H1 (cell line): Measurements from ENCODE around the gene RRM1. TPM values are rescaled to one million over a fixed set of nuclear protein-coding genes. Genes with fewer than 3 reads are reported as not detected.

Experiments
- CTCF ChIA-PET: fragments of 300-600 bp; sonication (Branson Sonifier 250); formaldehyde crosslinking; loops from one replicate; lab custom pipeline; 2021; ENCODE audit not compliant: partially characterized antibody; lab: Charles Lee
- POLR2A ChIA-PET: fragments of 300-600 bp; sonication (Branson Sonifier 250); formaldehyde crosslinking; loops from one replicate; lab custom pipeline; 2021; ENCODE audit warnings: inconsistent platforms; ENCODE audit not compliant: partially characterized antibody; lab: Charles Lee
- DNase-seq, 2 experiments: peaks; one replicate each; pipeline versions ENCODE4 v3.0.0 to v3.0.0-alpha.2; 2010 to 2022; ENCODE audit warnings: low spot score in 2 of 2, low read depth in 1 of 2, mixed read lengths in 1 of 2
- FAIRE-seq: peaks from 2 replicates; lab custom pipeline; 2011; peaks lifted over from hg19 to GRCh38; lab: Jason Lieb, UNC
- H2AFZ ChIP-seq: 2 replicates; pipeline ENCODE4 v1.8.1; 2012; ENCODE audit warnings: low read length, inconsistent platforms
- H2AK5ac ChIP-seq: 2 replicates; pipeline ENCODE4 v1.6.1; 2013; ENCODE audit warnings: low read depth, low read length
- H2BK120ac ChIP-seq: replicated peaks from 2 replicates; pipeline ENCODE3; 2013; ENCODE audit warnings: low read depth, low read length, inconsistent platforms
- H2BK12ac ChIP-seq: 2 replicates; pipeline ENCODE4 v1.6.1; 2013; ENCODE audit warnings: low read depth, low read length
- H2BK15ac ChIP-seq: 2 replicates; pipeline ENCODE4 v1.6.1; 2013; ENCODE audit warnings: low read length
- H2BK20ac ChIP-seq: 2 replicates; pipeline ENCODE4 v1.6.1; 2013; ENCODE audit warnings: low read length
- H2BK5ac ChIP-seq: 2 replicates; pipeline ENCODE4 v1.6.1; 2013; ENCODE audit warnings: low read depth, low read length
- H3K14ac ChIP-seq: 2 replicates; pipeline ENCODE4 v1.6.1; 2013; ENCODE audit warnings: inconsistent platforms; ENCODE audit not compliant: insufficient read length
- H3K18ac ChIP-seq: 2 replicates; pipeline ENCODE4 v1.6.1; 2013; ENCODE audit warnings: low read length; ENCODE audit errors: extremely low read depth
- H3K23ac ChIP-seq: 2 replicates; pipeline ENCODE4 v1.6.1; 2013; ENCODE audit warnings: inconsistent platforms; ENCODE audit not compliant: insufficient read length
- H3K23me2 ChIP-seq: 2 replicates; pipeline ENCODE4 v1.6.1; 2013; ENCODE audit warnings: low read depth, low read length
- H3K27ac ChIP-seq: 2 replicates; pipeline ENCODE4 v1.6.1; 2011; ENCODE audit warnings: low read depth, low read length, inconsistent platforms
- H3K27me3 ChIP-seq, 4 experiments: replicated peaks in 1 of 4; 1 replicate in 1 of 4; 2 replicates in 3 of 4; pipeline versions ENCODE4 v1.6.1 to v1.8.1; 2011 to 2013; ENCODE audit warnings: low read length in 3 of 4, mild to moderate bottlenecking in 3 of 4, inconsistent platforms in 2 of 4, mixed read lengths in 2 of 4, moderate library complexity in 1 of 4; ENCODE audit not compliant: control insufficient read depth in 3 of 4, insufficient read depth in 3 of 4; ENCODE audit errors: extremely low read depth in 1 of 4
- H3K36me3 ChIP-seq, 4 experiments: 2 replicates each; pipeline versions ENCODE4 v1.6.1 to v1.8.1; 2011 to 2013; ENCODE audit warnings: mild to moderate bottlenecking in 4 of 4, low read length in 3 of 4, moderate library complexity in 2 of 4, control low read depth in 1 of 4, inconsistent platforms in 1 of 4; ENCODE audit not compliant: insufficient read depth in 4 of 4, control insufficient read depth in 2 of 4
- H3K4ac ChIP-seq: replicated peaks from 2 replicates; pipeline ENCODE3; 2013; ENCODE audit warnings: low read length, low read depth, mixed read lengths, inconsistent platforms; ENCODE audit not compliant: insufficient read length
- H3K4me1 ChIP-seq, 4 experiments: replicated peaks in 1 of 4; 1 replicate in 1 of 4; 2 replicates in 3 of 4; pipeline versions ENCODE4 v1.6.1 to v1.8.1; 2011 to 2013; ENCODE audit warnings: low read length in 3 of 4, inconsistent platforms in 2 of 4, mixed read lengths in 1 of 4; ENCODE audit not compliant: insufficient read depth in 4 of 4, control insufficient read depth in 3 of 4
- H3K4me2 ChIP-seq, 2 experiments: 2 replicates each; pipeline versions ENCODE4 v1.6.1 to v1.8.1; 2011 to 2013; ENCODE audit warnings: low read depth in 2 of 2, low read length in 2 of 2, control low read depth in 1 of 2, inconsistent platforms in 1 of 2, mild to moderate bottlenecking in 1 of 2; ENCODE audit not compliant: insufficient read depth in 1 of 2
- H3K4me3 ChIP-seq, 4 experiments: fragments of 200-600, 300-600 bp in 1 of 4; sonication (generic), shearing (Covaris generic), sonication (Bioruptor Twin) in 1 of 4; 2 replicates each; pipeline versions ENCODE4 v1.5.1 to v1.8.1; 2011 to 2016; ENCODE audit warnings: low read length in 4 of 4, low read depth in 3 of 4, control low read depth in 2 of 4, inconsistent platforms in 2 of 4, mild to moderate bottlenecking in 2 of 4, mixed read lengths in 1 of 4, moderate library complexity in 1 of 4; ENCODE audit not compliant: insufficient read depth in 2 of 4; ENCODE audit errors: extremely low read depth in 1 of 4
- H3K56ac ChIP-seq: replicated peaks from 2 replicates; pipeline ENCODE3; 2013; ENCODE audit warnings: low read depth, mild to moderate bottlenecking, mixed read lengths, low read length, inconsistent platforms; ENCODE audit not compliant: insufficient read length
- H3K79me1 ChIP-seq: 2 replicates; pipeline ENCODE4 v1.6.1; 2013; ENCODE audit warnings: low read depth, low read length, control low read depth
- H3K79me2 ChIP-seq, 2 experiments: 2 replicates each; pipeline versions ENCODE4 v1.6.1 to v1.8.1; 2012 to 2013; ENCODE audit warnings: low read length in 2 of 2, mild to moderate bottlenecking in 2 of 2, inconsistent platforms in 1 of 2; ENCODE audit not compliant: insufficient read depth in 2 of 2, control insufficient read depth in 1 of 2
- H3K9ac ChIP-seq, 4 experiments: replicated peaks in 1 of 4; 1 replicate in 1 of 4; 2 replicates in 3 of 4; pipeline versions ENCODE4 v1.6.1 to v1.8.1; 2011 to 2013; ENCODE audit warnings: low read depth in 3 of 4, low read length in 3 of 4, control low read depth in 2 of 4, mild to moderate bottlenecking in 2 of 4, moderate library complexity in 2 of 4, inconsistent platforms in 1 of 4; ENCODE audit errors: extremely low read depth in 1 of 4
- H3K9me3 ChIP-seq, 2 experiments: 2 replicates each; pipeline versions ENCODE4 v1.6.1 to v1.8.1; 2012 to 2013; ENCODE audit warnings: mild to moderate bottlenecking in 2 of 2, moderate library complexity in 2 of 2, control low read depth in 1 of 2, inconsistent platforms in 1 of 2, low read depth in 1 of 2, low read length in 1 of 2, mixed read lengths in 1 of 2; ENCODE audit not compliant: insufficient read depth in 2 of 2
- H4K20me1 ChIP-seq, 2 experiments: replicated peaks in 1 of 2; 2 replicates each; pipeline versions ENCODE3 to v1.8.1; 2011 to 2013; ENCODE audit warnings: inconsistent platforms in 2 of 2, low read length in 2 of 2, mild to moderate bottlenecking in 1 of 2; ENCODE audit not compliant: insufficient read depth in 2 of 2, control insufficient read depth in 1 of 2
- H4K5ac ChIP-seq: 2 replicates; pipeline ENCODE4 v1.6.1; 2013; ENCODE audit warnings: low read length, low read depth, mixed read lengths, inconsistent platforms; ENCODE audit not compliant: insufficient read length
- H4K8ac ChIP-seq: 2 replicates; pipeline ENCODE4 v1.8.0; 2013; ENCODE audit warnings: mild to moderate bottlenecking, moderate library complexity, low read length, inconsistent platforms; ENCODE audit not compliant: insufficient read depth; ENCODE audit errors: extremely low read depth
- H4K91ac ChIP-seq: replicated peaks from 2 replicates; pipeline ENCODE3; 2013; ENCODE audit warnings: low read length, mixed read lengths, inconsistent platforms; ENCODE audit not compliant: insufficient read length
- CBX8 ChIP-seq: fragments of 300-800, 300-1000 bp; sonication (generic); IDR thresholded peaks from 2 replicates; pipeline ENCODE4 v1.7.1; 2016; ENCODE audit warnings: low read depth, low read length, borderline replicate concordance
- CHD2 ChIP-seq: IDR thresholded peaks from 2 replicates; pipeline ENCODE4 v1.6.1; 2012; ENCODE audit warnings: low read length, improper control_type of control experiment
- CTBP2 ChIP-seq: IDR thresholded peaks from 2 replicates; pipeline ENCODE4 v1.7.0; 2011; ENCODE audit warnings: borderline replicate concordance, mild to moderate bottlenecking, moderate library complexity, mixed read lengths, low read length; ENCODE audit not compliant: insufficient read depth, insufficient read length
- MAFK ChIP-seq: IDR thresholded peaks from 2 replicates; pipeline ENCODE4 v1.6.1; 2012; ENCODE audit warnings: low read depth, mild to moderate bottlenecking, improper control_type of control experiment, low read length
- NANOG ChIP-seq: IDR thresholded peaks from 2 replicates; pipeline ENCODE4 v1.6.1; 2011; ENCODE audit warnings: low read length, low read depth, mild to moderate bottlenecking, inconsistent platforms; ENCODE audit not compliant: insufficient read depth, poor library complexity, severe bottlenecking
- RBBP5 ChIP-seq: IDR thresholded peaks from 2 replicates; pipeline ENCODE4 v1.7.1; 2012; ENCODE audit warnings: low read depth, mild to moderate bottlenecking, inconsistent platforms, low read length, moderate library complexity, borderline replicate concordance
- SIRT6 ChIP-seq: IDR thresholded peaks from one replicate; pipeline ENCODE4 v1.7.1; 2012; ENCODE audit warnings: low read length, inconsistent platforms
- SP4 ChIP-seq: IDR thresholded peaks from 2 replicates; pipeline ENCODE4 v1.6.1; 2012; ENCODE audit warnings: low read length, inconsistent platforms
- polyA plus RNA-seq, 7 experiments: library from polyadenylated mRNA; depleted of rRNA in 3 of 7; stranded (reverse) in 5 of 7; unstranded in 2 of 7; fragments of >200 nt in 5 of 7; fragments of 200-250 nt in 2 of 7; gene quantifications; 1 replicate in 5 of 7; 2 replicates in 1 of 7; 4 replicates in 1 of 7; pipeline versions ENCODE4 v1.2.1 to v1.2.3, GENCODE V29; 2011 to 2013; ENCODE audit warnings: missing spikeins in 2 of 7, mixed read lengths in 2 of 7
- total RNA-seq: library from RNA; stranded (reverse); fragmentation: NEBNext Ultra II Directional; extraction: Animal tissue kit (Norgen Biotek cat#: 25700); gene quantifications from 2 replicates; pipeline ENCODE4 v1.2.1, GENCODE V29; 2021
- TF ChIP-seq, protein P1 (sequence below): IDR thresholded peaks from 2 replicates; pipeline ENCODE4 v1.6.1; 2011; ENCODE audit warnings: low read depth, mild to moderate bottlenecking, low read length; ENCODE audit not compliant: insufficient read depth

The RRM1 gene
- total and polyA plus RNA-seq, 2 of the 8 experiments (the other 6 are each of a cell fraction or from before 2014, with no cell fraction given): 63.6 to 126 TPM

DNA sequence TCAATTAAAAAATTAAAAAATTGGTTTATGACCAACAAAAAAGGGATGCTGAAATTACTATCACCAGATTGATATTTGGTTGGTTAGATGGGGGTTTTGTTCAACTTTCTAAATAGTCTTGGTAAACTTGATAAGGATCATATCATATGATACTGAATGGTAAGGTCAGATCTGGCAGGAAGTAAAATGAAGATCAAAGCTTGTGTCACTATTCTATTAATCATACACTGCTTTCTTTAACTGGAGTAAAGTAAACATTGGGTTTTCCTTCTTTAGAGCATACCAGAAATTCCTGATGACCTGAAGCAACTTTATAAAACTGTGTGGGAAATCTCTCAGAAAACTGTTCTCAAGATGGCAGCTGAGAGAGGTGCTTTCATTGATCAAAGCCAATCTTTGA is 40.2 kb downstream of the RRM1 start:
- ChIA-PET CTCF (no interaction called here), POLR2A (no interaction called here)
- Histone ChIP-seq H3K14ac (no peak overlapping the region), H3K4me1 (no peaks in the 10 kb centered on the region), H2AFZ (no peak overlapping the region), H3K18ac (no peak overlapping the region), H3K4me3 (no peak overlapping the region), H2BK120ac (no peak overlapping the region), H3K4ac (no peak overlapping the region), H2BK5ac (no peak overlapping the region), H3K79me1 (no peaks in the 10 kb centered on the region), H2BK12ac (no peak overlapping the region), H4K91ac (no peak overlapping the region), H3K9ac (no peak overlapping the region), H4K20me1 (no peaks in the 10 kb centered on the region), H2BK20ac (no peak overlapping the region), H3K4me2 (no peak overlapping the region), H2AK5ac (no peak overlapping the region), H4K5ac (no peak overlapping the region), H3K79me2 (no peaks in the 10 kb centered on the region), H3K9me3 (peaks cover 5% of the 10 kb centered on the region in 2 experiments; a peak in 1 of 4 replicates), H3K27ac (no peak overlapping the region), H3K23me2 (no peaks in the 10 kb centered on the region), H3K56ac (no peak overlapping the region), H4K8ac (no peak overlapping the region), H3K23ac (no peak overlapping the region), H2BK15ac (no peak overlapping the region), H3K27me3 (no peaks in the 10 kb centered on the region), H3K36me3 (peaks cover 7 to 63% (median 36%) of the 10 kb centered on the region in 4 experiments; a peak in 7 of 8 replicates)
- TF ChIP-seq CTBP2 (no peak), CHD2 (no peak), CBX8 (no peak), NANOG (no peak), RBBP5 (no peak), MAFK (no peak), SIRT6 (no peak), SP4 (no peak)
- TF ChIP-seq, protein P1, sequence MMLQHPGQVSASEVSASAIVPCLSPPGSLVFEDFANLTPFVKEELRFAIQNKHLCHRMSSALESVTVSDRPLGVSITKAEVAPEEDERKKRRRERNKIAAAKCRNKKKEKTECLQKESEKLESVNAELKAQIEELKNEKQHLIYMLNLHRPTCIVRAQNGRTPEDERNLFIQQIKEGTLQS: no peak
- FAIRE-seq: no peak
- no peak for DNase-seq
